Fibroblast of the aortic adventitia (primary cell): ENCODE measurements around the gene DCLRE1A. TPM values are rescaled to one million over a fixed set of nuclear protein-coding genes. Genes with fewer than 3 reads are reported as not detected.
A peak's percentile ranks its signal among the peaks of the same experiment; 100 is the strongest.

Source experiments
- DNase-seq: peaks from one replicate; pipeline ENCODE4 v3.0.0-alpha.2; 2010; ENCODE audit warnings: low read depth
- H3K4me3 ChIP-seq: 2 replicates; pipeline ENCODE4 v1.5.1; 2011; ENCODE audit warnings: low read depth, mild to moderate bottlenecking, control low read depth, low read length, moderate library complexity
- CTCF ChIP-seq: IDR thresholded peaks from 2 replicates; pipeline ENCODE4 v1.5.1; 2011; ENCODE audit warnings: mild to moderate bottlenecking, low read length, control low read depth, inconsistent platforms; ENCODE audit not compliant: insufficient read depth
- total RNA-seq: library from RNA; depleted of rRNA; stranded (reverse); fragments of >200 nt; gene quantifications from 2 replicates; pipeline ENCODE4 v1.2.3, GENCODE V29; 2012; ENCODE audit warnings: low replicate concordance

Gene DCLRE1A
- 1.2 and 10.9 TPM in 2 replicates for total RNA-seq

GRCh38 chr10:113854013-113854760, at the start of gene DCLRE1A, which contains the start of gene NHLRC2:
TSS of gene DCLRE1A (minus strand) at chr10:113854082. CDS start at chr10:113853182, 900 bp downstream.
TSS of gene NHLRC2 (plus strand) at chr10:113854661. CDS start at chr10:113854873, 212 bp downstream.
- DNase-seq, result peak; percentile 85
- peak within 1 kb of the TSS; percentile 86 for H3K4me3 ChIP-seq

GRCh38 chr10:113899952-113900598, 46.2 kb upstream of the DCLRE1A start:
- DNase-seq, result peak; percentile 28
- no peak for TF ChIP-seq CTCF
- H3K4me3 ChIP-seq, result no peak overlapping the region

More at GRCh38 chr10:113854013-113854760, at the start of gene DCLRE1A, which contains the start of gene NHLRC2:
- TF ChIP-seq CTCF, result no peak

- TF ChIP-seq CTCF, result no peak
- DNase-seq, result no peak
- no peak overlapping the region for H3K4me3 ChIP-seq
Observed at GRCh38 chr10:113897693-113898618, 44.1 kb upstream of the DCLRE1A start.

- H3K4me3 ChIP-seq, result no peak overlapping the region
- peak; percentile 59 for DNase-seq
- TF ChIP-seq CTCF, result no peak
Observed at GRCh38 chr10:113895018-113895417, 41.1 kb upstream of the DCLRE1A start.

GRCh38 chr10:113894581-113894980, 40.7 kb upstream of the DCLRE1A start:
- no peak for TF ChIP-seq CTCF
- no peak for DNase-seq
- no peak overlapping the region for H3K4me3 ChIP-seq

GRCh38 chr10:113893570-113893969, 39.7 kb upstream of the DCLRE1A start:
- no peak overlapping the region for H3K4me3 ChIP-seq
- no peak for TF ChIP-seq CTCF
- DNase-seq, result no peak
